Measurements from ENCODE around the gene EEF2.
A peak's percentile ranks its signal among the peaks of the same experiment; 100 is the strongest.

DNA sequence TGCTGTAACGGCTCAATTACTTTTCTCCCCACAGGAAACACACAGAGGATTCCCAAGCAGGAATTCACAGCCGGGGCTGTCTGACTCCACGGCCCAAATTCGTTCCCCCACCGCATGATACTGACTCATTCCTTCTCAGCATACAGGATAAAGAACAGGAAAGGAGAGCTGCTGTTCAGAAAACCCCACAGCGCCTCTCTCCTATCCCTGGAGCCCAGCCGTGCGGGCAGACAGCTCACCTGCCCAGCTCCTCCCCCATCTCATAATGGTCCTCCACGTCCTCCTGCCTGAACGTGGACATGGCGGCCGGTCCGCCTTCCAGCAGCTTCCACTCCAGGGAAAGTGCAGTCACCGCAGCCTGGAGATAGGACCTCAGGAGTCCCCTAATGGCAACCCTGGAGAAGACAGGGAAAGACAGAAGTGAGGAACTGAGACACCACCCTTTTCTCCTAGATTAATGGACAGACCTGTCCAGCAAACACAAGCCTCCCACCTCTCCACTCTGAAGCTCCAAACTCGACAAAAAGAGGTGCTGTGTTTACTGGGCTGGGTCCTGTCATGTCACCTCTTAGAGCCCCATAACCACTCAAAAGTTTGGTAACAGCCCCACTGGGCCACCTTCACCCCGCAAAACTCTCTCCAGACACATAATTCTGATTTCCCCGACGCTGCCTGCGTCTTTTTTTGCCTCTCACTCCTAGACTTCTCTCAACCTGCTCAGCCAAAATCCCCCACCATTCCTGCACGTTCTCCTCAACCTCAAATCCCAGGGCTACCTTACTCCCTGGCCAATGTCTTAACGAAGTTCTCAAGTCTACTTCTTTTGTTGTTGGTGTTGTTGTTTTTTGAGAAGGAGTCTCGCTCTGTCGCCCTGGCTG, 15.6 kb downstream of the EEF2 start:
- TF ChIP-seq, protein P1, sequence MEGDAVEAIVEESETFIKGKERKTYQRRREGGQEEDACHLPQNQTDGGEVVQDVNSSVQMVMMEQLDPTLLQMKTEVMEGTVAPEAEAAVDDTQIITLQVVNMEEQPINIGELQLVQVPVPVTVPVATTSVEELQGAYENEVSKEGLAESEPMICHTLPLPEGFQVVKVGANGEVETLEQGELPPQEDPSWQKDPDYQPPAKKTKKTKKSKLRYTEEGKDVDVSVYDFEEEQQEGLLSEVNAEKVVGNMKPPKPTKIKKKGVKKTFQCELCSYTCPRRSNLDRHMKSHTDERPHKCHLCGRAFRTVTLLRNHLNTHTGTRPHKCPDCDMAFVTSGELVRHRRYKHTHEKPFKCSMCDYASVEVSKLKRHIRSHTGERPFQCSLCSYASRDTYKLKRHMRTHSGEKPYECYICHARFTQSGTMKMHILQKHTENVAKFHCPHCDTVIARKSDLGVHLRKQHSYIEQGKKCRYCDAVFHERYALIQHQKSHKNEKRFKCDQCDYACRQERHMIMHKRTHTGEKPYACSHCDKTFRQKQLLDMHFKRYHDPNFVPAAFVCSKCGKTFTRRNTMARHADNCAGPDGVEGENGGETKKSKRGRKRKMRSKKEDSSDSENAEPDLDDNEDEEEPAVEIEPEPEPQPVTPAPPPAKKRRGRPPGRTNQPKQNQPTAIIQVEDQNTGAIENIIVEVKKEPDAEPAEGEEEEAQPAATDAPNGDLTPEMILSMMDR (conservative IDR thresholded peaks at IDR 0.05; ENCODE audit: low read depth, low read length): peak; percentile 28; the same call in 1 of the 2 replicates
- TF ChIP-seq EZH2 (IDR thresholded peaks at IDR 0.05; ENCODE audit: borderline replicate concordance, low read depth, low read length, poor library complexity, severe bottlenecking): no peak

Measured in A673 (cell line).